GM12878 (cell line): Measurements from ENCODE around the gene METRN. TPM values are rescaled to one million over a fixed set of nuclear protein-coding genes. Genes with fewer than 3 reads are reported as not detected.

Experiments
- ATAC-seq: fragments of 200-7000 bp; cut with Tn5 transposase; 3 replicates; pipeline ENCODE4 v1.9.1; 2020; ENCODE audit warnings: mild to moderate bottlenecking, moderate library complexity
- BruUV-seq: library from RNA; stranded (reverse); fragments of 400-500 nt; replicated peaks from 2 replicates; lab custom pipeline; 2021; lab: Mats Ljungman, UMichigan
- CTCF ChIA-PET: fragments of 300-600 bp; sonication (Branson Sonifier 250); formaldehyde crosslinking; extraction: SDS; loops from one replicate; lab custom pipeline; 2021; ENCODE audit warnings: inconsistent platforms; lab: Yijun Ruan, JAX
- POLR2A ChIA-PET: fragments of 350-600 bp; formaldehyde crosslinking; extraction: SDS; loops from one replicate; lab custom pipeline; 2021; ENCODE audit warnings: inconsistent platforms; lab: Charles Lee
- RAD21 ChIA-PET: fragments of 300-600 bp; sonication (Branson Sonifier 250); formaldehyde crosslinking; loops from one replicate; lab custom pipeline; 2023; ENCODE audit warnings: antibody characterized with exemption; ENCODE audit not compliant: unreplicated experiment; lab: Charles Lee
- SMC1A ChIA-PET: fragments of 300-600 bp; sonication (Branson Sonifier 250); formaldehyde crosslinking; loops from one replicate; lab custom pipeline; 2023; ENCODE audit not compliant: unreplicated experiment, uncharacterized antibody; lab: Charles Lee
- DNase-seq: peaks from one replicate; pipeline ENCODE4 v3.0.0-alpha.2; 2011; ENCODE audit warnings: low read depth, low spot score
- FAIRE-seq: peaks from 3 replicates; lab custom pipeline; 2011; peaks lifted over from hg19 to GRCh38; lab: Jason Lieb, UNC
- H2AFZ ChIP-seq: 2 replicates; pipeline ENCODE4 v1.6.0; 2011; ENCODE audit warnings: low read depth, low read length, control low read depth; ENCODE audit not compliant: control insufficient read depth
- H3K27ac ChIP-seq: 2 replicates; pipeline ENCODE4 v1.5.1; 2011; ENCODE audit warnings: control low read depth; ENCODE audit not compliant: control insufficient read depth, insufficient read depth
- H3K27me3 ChIP-seq, 2 experiments: replicated peaks in 1 of 2; 2 replicates each; pipeline versions ENCODE4 v1.6.0 to v1.6.1; 2011; ENCODE audit warnings: low read length in 1 of 2; ENCODE audit not compliant: control insufficient read depth in 2 of 2, insufficient read depth in 2 of 2
- H3K36me3 ChIP-seq, 2 experiments: 2 replicates each; pipeline ENCODE4 v1.5.1; 2011; ENCODE audit warnings: low read length in 1 of 2; ENCODE audit not compliant: control insufficient read depth in 2 of 2, insufficient read depth in 2 of 2
- H3K4me1 ChIP-seq: 2 replicates; pipeline ENCODE4 v1.6.1; 2011; ENCODE audit warnings: mild to moderate bottlenecking, low read length, moderate library complexity, mixed read lengths; ENCODE audit not compliant: control insufficient read depth, insufficient read depth
- H3K4me2 ChIP-seq: 2 replicates; pipeline ENCODE4 v1.6.0; 2011; ENCODE audit warnings: control low read depth; ENCODE audit not compliant: control insufficient read depth, insufficient read depth
- H3K4me3 ChIP-seq: fragments of 200-600 bp; sonication (generic); 2 replicates; pipeline ENCODE4 v1.5.1; 2016
- H3K79me2 ChIP-seq: 2 replicates; pipeline ENCODE4 v1.6.0; 2011; ENCODE audit warnings: low read length; ENCODE audit not compliant: control insufficient read depth, insufficient read depth
- H3K9ac ChIP-seq: 2 replicates; pipeline ENCODE4 v1.8.0; 2011; ENCODE audit warnings: low read length, control low read depth, mixed read lengths; ENCODE audit not compliant: control insufficient read depth, insufficient read depth
- H3K9me3 ChIP-seq: replicated peaks from 3 replicates; pipeline ENCODE4 v1.5.1; 2011; ENCODE audit warnings: mild to moderate bottlenecking, low read length; ENCODE audit not compliant: control insufficient read depth, insufficient read depth
- H4K20me1 ChIP-seq: 2 replicates; pipeline ENCODE4 v1.6.0; 2011; ENCODE audit not compliant: control insufficient read depth, insufficient read depth
- BACH1 ChIP-seq: fragments of 450-650 bp; IDR thresholded peaks from 2 replicates; pipeline ENCODE4 v1.6.1; 2017; ENCODE audit warnings: mild to moderate bottlenecking, borderline replicate concordance
- MAX ChIP-seq: IDR thresholded peaks from 2 replicates; pipeline ENCODE4 v1.6.1; 2012; ENCODE audit warnings: low read depth, low read length, improper control_type of control experiment
- MEF2B ChIP-seq: fragments of 450-650 bp; IDR thresholded peaks from 2 replicates; pipeline ENCODE4 v1.6.1; 2018; ENCODE audit warnings: mild to moderate bottlenecking, moderate library complexity; ENCODE audit not compliant: partially characterized antibody, poor library complexity, severe bottlenecking
- POLR2A ChIP-seq: IDR thresholded peaks from 2 replicates; pipeline ENCODE4 v1.6.1; 2011; ENCODE audit warnings: low read depth, mild to moderate bottlenecking, low read length
- RAD21 ChIP-seq: IDR thresholded peaks from 2 replicates; pipeline ENCODE4 v1.6.1; 2011; ENCODE audit warnings: mild to moderate bottlenecking, low read depth, low read length, moderate library complexity; ENCODE audit not compliant: insufficient read depth
- RB1 ChIP-seq: fragments of 450-650 bp; formaldehyde crosslinking; IDR thresholded peaks from 2 replicates; pipeline ENCODE4 v1.6.1; 2017; ENCODE audit warnings: mild to moderate bottlenecking, borderline replicate concordance
- SUPT20H ChIP-seq: IDR thresholded peaks from 2 replicates; pipeline ENCODE4 v1.6.1; 2011; ENCODE audit warnings: low read depth, mild to moderate bottlenecking, low read length, moderate library complexity, borderline replicate concordance; ENCODE audit not compliant: control insufficient read depth
- ZNF384 ChIP-seq: IDR thresholded peaks from 2 replicates; pipeline ENCODE4 v1.6.1; 2012; ENCODE audit warnings: low read depth, mild to moderate bottlenecking, low read length, improper control_type of control experiment, borderline replicate concordance
- ZNF622 ChIP-seq: fragments of 450-650 bp; IDR thresholded peaks from 2 replicates; pipeline ENCODE4 v1.6.1; 2017; ENCODE audit warnings: mild to moderate bottlenecking, inconsistent platforms
- WGBS: methylation state at CpG from one replicate; pipeline ENCODE4 v1.1.6; 2016; ENCODE audit warnings: low lambda C conversion rate; ENCODE audit not compliant: insufficient replicate concordance, insufficient coverage; ENCODE audit errors: missing lambda C conversion rate; 5-methylcytosine and 5-hydroxymethylcytosine counted together
- in situ Hi-C: fragments of 300-500 bp; cut with MboI; formaldehyde crosslinking; loops from 9 replicates; pipeline ENCODE4 v1.14.3; 2018; ENCODE audit warnings: mixed read lengths
- intact Hi-C: fragments of 100-400 bp; cut with micrococcal nuclease; formaldehyde crosslinking; loops from one replicate; pipeline ENCODE4 v1.14.2; 2022; ENCODE audit not compliant: unreplicated experiment
- polyA plus RNA-seq, 11 experiments: library from polyadenylated mRNA; depleted of rRNA in 4 of 11; unstranded in 6 of 11; stranded (reverse) in 5 of 11; fragments of >200 nt; fragmentation: Nextera tagmentation in 4 of 11; fragmentation: Illumina TruSeq in 1 of 11; extraction: Ambion mirVana in 4 of 11; extraction: Trizol in 1 of 11; gene quantifications; 1 replicate in 1 of 11; 2 replicates in 10 of 11; pipeline versions ENCODE4 v1.2.1 to v1.2.3, GENCODE V29; 2011 to 2016; ENCODE audit warnings: inconsistent platforms in 2 of 11, missing spikeins in 2 of 11, low read depth in 1 of 11
- total RNA-seq, 4 experiments: library from RNA; depleted of rRNA in 3 of 4; stranded (reverse); fragments of >200 nt in 3 of 4; fragmentation: Illumina TruSeq in 1 of 4; extraction: Trizol in 1 of 4; gene quantifications; 2 replicates each; pipeline versions ENCODE4 v1.2.1 to v1.2.3, GENCODE V29; 2013 to 2021
- TF ChIP-seq, protein P1 (sequence below), 3 experiments: IDR thresholded peaks in 2 of 3; conservative IDR thresholded peaks in 1 of 3; 2 replicates each; pipeline ENCODE4 v1.5.1; 2011; ENCODE audit warnings: low read depth in 3 of 3, low read length in 3 of 3, mild to moderate bottlenecking in 3 of 3, control low read depth in 2 of 3, moderate library complexity in 2 of 3, inconsistent platforms in 1 of 3, mixed read lengths in 1 of 3; ENCODE audit not compliant: control insufficient read depth in 2 of 3, insufficient read depth in 1 of 3; ENCODE audit errors: extremely low read depth in 1 of 3

METRN gene
- total and polyA plus RNA-seq, 10 of the 15 experiments (the other 5 are each of a cell fraction or from before 2014, with no cell fraction given): 0.11 to 12.8 (median 1.1) TPM; not detected in 1

- TF ChIP-seq BACH1 (no peak), MEF2B (no peak)
These were observed 33.2 kb downstream of the METRN start (continued) for GRCh38 chr16:747978-748746.

DNA sequence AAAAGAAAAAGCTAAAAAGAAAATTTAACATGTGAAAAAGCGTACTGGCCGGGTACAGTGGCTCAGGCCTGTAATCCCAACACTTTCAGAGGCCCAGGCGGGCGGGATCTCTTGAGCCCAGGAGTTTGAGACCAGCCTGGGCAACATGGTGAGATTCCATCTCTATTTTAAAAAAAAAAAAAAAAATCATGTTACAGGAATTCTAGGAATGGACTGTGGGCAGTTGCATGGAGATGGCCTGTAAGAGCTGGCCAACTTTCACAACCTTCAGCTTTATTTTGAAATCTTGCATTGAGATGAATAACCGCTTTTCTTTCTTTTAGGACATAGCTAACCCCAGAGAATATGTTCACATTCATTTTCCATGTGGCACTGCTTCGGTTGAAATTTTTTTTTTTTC lies 34.1 kb downstream of the METRN start:
- CTCF ChIA-PET: interaction anchor here (0.5 to 0.7 kb wide), 2 partner anchors 28 to 61 kb away, joined by 3 to 4 read pairs; no protein-coding TSS in a partner anchor
- WGBS: 17% methylated on average over 6 of the region's 6 CpGs

More for the DNA sequence above, 34.1 kb downstream of the METRN start:
- ChIA-PET POLR2A (no interaction called here), RAD21 (no interaction called here), SMC1A (no interaction called here)
- H3K27ac ChIP-seq: no peak overlapping the region
- no peak for TF ChIP-seq ZNF622
- no peak for TF ChIP-seq MAX
- TF ChIP-seq RB1: no peak
- no peak for TF ChIP-seq POLR2A
- no peak for TF ChIP-seq RAD21
- no peak for TF ChIP-seq ZNF384
- TF ChIP-seq, protein P1, sequence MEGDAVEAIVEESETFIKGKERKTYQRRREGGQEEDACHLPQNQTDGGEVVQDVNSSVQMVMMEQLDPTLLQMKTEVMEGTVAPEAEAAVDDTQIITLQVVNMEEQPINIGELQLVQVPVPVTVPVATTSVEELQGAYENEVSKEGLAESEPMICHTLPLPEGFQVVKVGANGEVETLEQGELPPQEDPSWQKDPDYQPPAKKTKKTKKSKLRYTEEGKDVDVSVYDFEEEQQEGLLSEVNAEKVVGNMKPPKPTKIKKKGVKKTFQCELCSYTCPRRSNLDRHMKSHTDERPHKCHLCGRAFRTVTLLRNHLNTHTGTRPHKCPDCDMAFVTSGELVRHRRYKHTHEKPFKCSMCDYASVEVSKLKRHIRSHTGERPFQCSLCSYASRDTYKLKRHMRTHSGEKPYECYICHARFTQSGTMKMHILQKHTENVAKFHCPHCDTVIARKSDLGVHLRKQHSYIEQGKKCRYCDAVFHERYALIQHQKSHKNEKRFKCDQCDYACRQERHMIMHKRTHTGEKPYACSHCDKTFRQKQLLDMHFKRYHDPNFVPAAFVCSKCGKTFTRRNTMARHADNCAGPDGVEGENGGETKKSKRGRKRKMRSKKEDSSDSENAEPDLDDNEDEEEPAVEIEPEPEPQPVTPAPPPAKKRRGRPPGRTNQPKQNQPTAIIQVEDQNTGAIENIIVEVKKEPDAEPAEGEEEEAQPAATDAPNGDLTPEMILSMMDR (IDR thresholded peaks at IDR 0.05 in 2 of 3, conservative IDR thresholded peaks at IDR 0.05 in 1 of 3; ENCODE audit: control insufficient read depth in 2 of 3, extremely low read depth in 1 of 3, insufficient read depth in 1 of 3, low read depth in 3 of 3, low read length in 3 of 3): no peak
- TF ChIP-seq SUPT20H: no peak
- no peak overlapping the region for H3K4me2 ChIP-seq
- H3K4me1 ChIP-seq: no peaks in the 10 kb centered on the region
- intact Hi-C loops (no loop called here), in situ Hi-C loops (no loop called here)
- no peaks in the 10 kb centered on the region for H3K79me2 ChIP-seq
- H4K20me1 ChIP-seq: no peaks in the 10 kb centered on the region
- no peak for ATAC-seq
- no peaks in the 10 kb centered on the region; a peak in 1 of 4 replicates for H3K27me3 ChIP-seq
- no peaks in the 10 kb centered on the region for H3K9me3 ChIP-seq
- H2AFZ ChIP-seq: no peak overlapping the region
- no peak for FAIRE-seq
- no peak overlapping the region for H3K9ac ChIP-seq
- DNase-seq: no peak
- H3K36me3 ChIP-seq: no peaks in the 10 kb centered on the region
- no TSS peak for BruUV-seq
- no peak overlapping the region for H3K4me3 ChIP-seq
